ENCODE results near the gene LASP1.

DNA sequence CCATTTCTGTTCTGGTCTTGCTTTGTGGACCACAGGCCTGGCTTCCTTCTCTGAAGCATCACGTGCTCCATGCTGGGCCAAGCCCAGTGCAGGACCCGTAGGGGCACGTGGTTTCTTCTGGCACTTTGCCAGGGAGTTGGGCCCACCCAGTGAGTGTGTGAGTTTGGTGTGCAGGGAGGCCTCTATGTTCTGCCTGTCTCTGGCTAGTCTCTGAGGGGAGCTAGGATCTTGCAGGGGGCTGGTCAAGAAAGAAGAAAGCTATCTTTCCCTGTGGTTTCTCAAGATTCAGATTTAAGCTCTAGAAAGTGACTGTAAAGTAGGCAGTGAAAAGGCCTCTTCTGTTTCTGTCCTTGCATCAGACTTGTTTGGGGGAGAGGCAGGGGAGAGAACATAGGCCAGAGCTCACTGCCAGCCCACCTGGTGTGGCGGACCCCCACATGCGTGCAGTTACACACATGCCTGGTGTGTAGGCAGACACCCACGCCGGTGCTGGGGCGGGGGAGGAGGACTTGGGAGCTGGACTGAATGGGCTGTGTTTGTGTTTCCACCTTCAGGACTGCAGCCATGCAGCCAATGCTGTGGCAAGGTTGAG is 11.8 kb downstream of the LASP1 start:
- TF ChIP-seq, protein P1, sequence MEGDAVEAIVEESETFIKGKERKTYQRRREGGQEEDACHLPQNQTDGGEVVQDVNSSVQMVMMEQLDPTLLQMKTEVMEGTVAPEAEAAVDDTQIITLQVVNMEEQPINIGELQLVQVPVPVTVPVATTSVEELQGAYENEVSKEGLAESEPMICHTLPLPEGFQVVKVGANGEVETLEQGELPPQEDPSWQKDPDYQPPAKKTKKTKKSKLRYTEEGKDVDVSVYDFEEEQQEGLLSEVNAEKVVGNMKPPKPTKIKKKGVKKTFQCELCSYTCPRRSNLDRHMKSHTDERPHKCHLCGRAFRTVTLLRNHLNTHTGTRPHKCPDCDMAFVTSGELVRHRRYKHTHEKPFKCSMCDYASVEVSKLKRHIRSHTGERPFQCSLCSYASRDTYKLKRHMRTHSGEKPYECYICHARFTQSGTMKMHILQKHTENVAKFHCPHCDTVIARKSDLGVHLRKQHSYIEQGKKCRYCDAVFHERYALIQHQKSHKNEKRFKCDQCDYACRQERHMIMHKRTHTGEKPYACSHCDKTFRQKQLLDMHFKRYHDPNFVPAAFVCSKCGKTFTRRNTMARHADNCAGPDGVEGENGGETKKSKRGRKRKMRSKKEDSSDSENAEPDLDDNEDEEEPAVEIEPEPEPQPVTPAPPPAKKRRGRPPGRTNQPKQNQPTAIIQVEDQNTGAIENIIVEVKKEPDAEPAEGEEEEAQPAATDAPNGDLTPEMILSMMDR (IDR thresholded peaks at IDR 0.05), result no peak
- peak; percentile 42 to 82 (median 70) for TF ChIP-seq POLR2AphosphoS5 (IDR thresholded peaks at IDR 0.05)
- no peak for TF ChIP-seq POLR2A (IDR thresholded peaks at IDR 0.05)
